GM23248 (cell line): ENCODE measurements around the gene UBE2QL1. TPM values are rescaled to one million over a fixed set of nuclear protein-coding genes. Genes with fewer than 3 reads are reported as not detected.

Experiments used
- DNase-seq: peaks from one replicate; pipeline ENCODE4 v3.0.0-alpha.2; 2015
- H2AFZ ChIP-seq: fragments of 200-600 bp; sonication (generic); 2 replicates; pipeline ENCODE4 v1.6.1; 2016; ENCODE audit warnings: antibody characterized with exemption
- H3F3A ChIP-seq: fragments of 200-600 bp; sonication (generic); 2 replicates; pipeline ENCODE4 v1.6.1; 2016; ENCODE audit warnings: mild to moderate bottlenecking, antibody characterized with exemption, mixed run types; ENCODE audit not compliant: insufficient read depth
- H3K27ac ChIP-seq: fragments of 200-600 bp; sonication (generic); 2 replicates; pipeline ENCODE4 v1.5.1; 2016; ENCODE audit warnings: mild to moderate bottlenecking
- H3K27me3 ChIP-seq: fragments of 200-600 bp; sonication (generic); replicated peaks from 2 replicates; pipeline ENCODE4 v1.6.1; 2016; ENCODE audit warnings: mild to moderate bottlenecking; ENCODE audit not compliant: insufficient read depth
- H3K36me3 ChIP-seq: fragments of 200-600 bp; sonication (generic); 2 replicates; pipeline ENCODE4 v1.6.1; 2016; ENCODE audit warnings: low read depth, mild to moderate bottlenecking
- H3K4me1 ChIP-seq: fragments of 200-600 bp; sonication (generic); 2 replicates; pipeline ENCODE4 v1.6.1; 2016; ENCODE audit warnings: mild to moderate bottlenecking; ENCODE audit not compliant: insufficient read depth
- H3K4me2 ChIP-seq: fragments of 200-600 bp; sonication (generic); one replicate; pipeline ENCODE4 v1.6.1; 2016; ENCODE audit warnings: mild to moderate bottlenecking; ENCODE audit not compliant: unreplicated experiment
- H3K4me3 ChIP-seq: fragments of 200-600 bp; sonication (generic); 2 replicates; pipeline ENCODE4 v1.5.1; 2016; ENCODE audit warnings: mild to moderate bottlenecking
- H3K79me2 ChIP-seq: fragments of 200-600 bp; sonication (generic); 2 replicates; pipeline ENCODE4 v1.6.1; 2016; ENCODE audit warnings: mild to moderate bottlenecking; ENCODE audit not compliant: insufficient read depth
- H3K9ac ChIP-seq: fragments of 200-600 bp; sonication (generic); 2 replicates; pipeline ENCODE4 v1.6.1; 2016; ENCODE audit warnings: mild to moderate bottlenecking
- H3K9me2 ChIP-seq: fragments of 200-600 bp; sonication (generic); 2 replicates; pipeline ENCODE4 v1.6.1; 2016; ENCODE audit warnings: mixed run types, mild to moderate bottlenecking, moderate library complexity; ENCODE audit not compliant: insufficient read depth
- H3K9me3 ChIP-seq: fragments of 200-600 bp; sonication (generic); one replicate; pipeline ENCODE4 v1.6.1; 2017; ENCODE audit warnings: low read depth
- H4K20me1 ChIP-seq: fragments of 200-600 bp; sonication (generic); 2 replicates; pipeline ENCODE4 v1.6.0; 2016; ENCODE audit not compliant: insufficient read depth
- EZH2 ChIP-seq: fragments of 200-600 bp; sonication (generic); IDR thresholded peaks from 2 replicates; pipeline ENCODE4 v1.6.1; 2018; ENCODE audit warnings: antibody characterized with exemption, mild to moderate bottlenecking; ENCODE audit not compliant: insufficient read depth, poor library complexity, severe bottlenecking
- EZH2phosphoT487 ChIP-seq: fragments of 200-600 bp; sonication (generic); IDR thresholded peaks from 2 replicates; pipeline ENCODE4 v1.6.1; 2018; ENCODE audit warnings: antibody characterized with exemption, moderate library complexity, mild to moderate bottlenecking, low read depth; ENCODE audit not compliant: insufficient read depth
- WGBS, 2 experiments: methylation state at CpG; one replicate each; pipeline ENCODE4 v1.1.6; 2015 to 2017; ENCODE audit warnings: low lambda C conversion rate in 2 of 2, low coverage in 1 of 2; ENCODE audit errors: missing lambda C conversion rate in 2 of 2; 5-methylcytosine and 5-hydroxymethylcytosine counted together
- in situ Hi-C: fragments of 300-500 bp; cut with MboI; formaldehyde crosslinking; loops from 2 replicates; pipeline ENCODE4 v1.15.0; 2020
- polyA plus RNA-seq: library from polyadenylated mRNA; unstranded; fragments of >200 nt; fragmentation: Nextera tagmentation; extraction: Ambion mirVana; gene quantifications from 2 replicates; pipeline ENCODE4 v1.2.1, GENCODE V29; 2016
- total RNA-seq: library from RNA; depleted of rRNA; stranded (reverse); fragments of >200 nt; shearing (Covaris generic); gene quantifications from 2 replicates; pipeline ENCODE4 v1.2.3, GENCODE V29; 2014

The UBE2QL1 gene
- total and polyA plus RNA-seq, 2 experiments from 2014 or later, result not detected

DNA sequence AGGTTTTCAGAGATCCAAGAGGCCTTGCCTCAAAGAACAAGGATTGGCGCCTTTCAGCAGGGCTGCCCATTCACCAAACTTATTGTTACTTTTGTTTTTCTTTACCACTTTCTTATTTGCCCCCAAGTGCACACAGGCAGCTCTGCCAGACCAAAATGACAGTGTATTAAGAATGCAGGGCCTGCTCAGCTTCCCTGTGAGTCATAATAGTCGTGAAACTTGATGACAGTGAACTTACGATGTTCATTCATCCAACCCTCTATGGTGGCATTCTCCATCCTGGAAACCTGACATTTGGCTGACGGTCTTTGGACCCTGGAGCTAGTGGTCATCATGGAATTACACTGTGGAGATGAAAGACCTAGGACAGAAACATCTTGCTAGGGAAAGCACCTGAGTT lies 44.3 kb downstream of the UBE2QL1 start:
- H3K4me3 ChIP-seq, result no peak overlapping the region
- H3K9me2 ChIP-seq, result no peaks in the 10 kb centered on the region
- WGBS, 2 experiments, result 40 to 51% methylated on average over 4 of the region's 4 CpGs
- no peaks in the 10 kb centered on the region for H4K20me1 ChIP-seq
- no peak overlapping the region for H3K9ac ChIP-seq
- in situ Hi-C loops, result no loop called here
- H3K9me3 ChIP-seq, result no peaks in the 10 kb centered on the region
- no peaks in the 10 kb centered on the region for H3K36me3 ChIP-seq
- no peaks in the 10 kb centered on the region for H3F3A ChIP-seq
- no peaks in the 10 kb centered on the region for H3K4me1 ChIP-seq
- H2AFZ ChIP-seq, result no peak overlapping the region
- TF ChIP-seq EZH2phosphoT487 (no peak), EZH2 (no peak)
- H3K4me2 ChIP-seq, result no peak overlapping the region
- no peaks in the 10 kb centered on the region for H3K27me3 ChIP-seq
- no peak overlapping the region for H3K27ac ChIP-seq
- no peak for DNase-seq
- no peaks in the 10 kb centered on the region for H3K79me2 ChIP-seq

- no peak overlapping the region for H2AFZ ChIP-seq
- no peaks in the 10 kb centered on the region for H3K27me3 ChIP-seq
- H3K4me1 ChIP-seq, result no peaks in the 10 kb centered on the region
- no peak overlapping the region for H3K9ac ChIP-seq
- H3F3A ChIP-seq, result no peaks in the 10 kb centered on the region
- H3K4me3 ChIP-seq, result no peak overlapping the region
- no peak for DNase-seq
- H4K20me1 ChIP-seq, result no peaks in the 10 kb centered on the region
- no peaks in the 10 kb centered on the region for H3K36me3 ChIP-seq
- H3K9me3 ChIP-seq, result no peaks in the 10 kb centered on the region
- H3K4me2 ChIP-seq, result no peak overlapping the region
- H3K27ac ChIP-seq, result no peak overlapping the region
- no peaks in the 10 kb centered on the region; the same call in 1 of the 2 replicates for H3K9me2 ChIP-seq
- 43 to 50% methylated on average over 9 of the region's 9 CpGs for WGBS, 2 experiments
- no peaks in the 10 kb centered on the region for H3K79me2 ChIP-seq
- in situ Hi-C loops, result no loop called here
- TF ChIP-seq EZH2, result no peak
- TF ChIP-seq EZH2phosphoT487, result no peak
Measured at GRCh38 chr5:6493681-6494454, 45.2 kb downstream of the UBE2QL1 start.

- H3K4me1 ChIP-seq, result no peaks in the 10 kb centered on the region
- H3K27ac ChIP-seq, result no peak overlapping the region
- no peak overlapping the region for H3K9ac ChIP-seq
- H3F3A ChIP-seq, result no peaks in the 10 kb centered on the region
- no peaks in the 10 kb centered on the region for H3K79me2 ChIP-seq
- H3K4me2 ChIP-seq, result no peak overlapping the region
- in situ Hi-C loops, result no loop called here
- 18 to 20% methylated on average over 5 of the region's 5 CpGs for WGBS, 2 experiments
- no peaks in the 10 kb centered on the region for H4K20me1 ChIP-seq
- H3K9me3 ChIP-seq, result no peaks in the 10 kb centered on the region
- no peaks in the 10 kb centered on the region for H3K27me3 ChIP-seq
- TF ChIP-seq EZH2phosphoT487, result no peak
- no peak for TF ChIP-seq EZH2
- no peak overlapping the region for H2AFZ ChIP-seq
- DNase-seq, result no peak
- no peaks in the 10 kb centered on the region; the same call in 1 of the 2 replicates for H3K9me2 ChIP-seq
- H3K4me3 ChIP-seq, result no peak overlapping the region
- no peaks in the 10 kb centered on the region for H3K36me3 ChIP-seq
Measured at GRCh38 chr5:6494939-6495338, 46.3 kb downstream of the UBE2QL1 start.

- WGBS, 2 experiments, result 25 to 35% methylated on average over 8 of the region's 8 CpGs
- no peaks in the 10 kb centered on the region for H4K20me1 ChIP-seq
- no peak overlapping the region for H3K4me2 ChIP-seq
- H2AFZ ChIP-seq, result no peak overlapping the region
- H3K9ac ChIP-seq, result no peak overlapping the region
- no peaks in the 10 kb centered on the region for H3F3A ChIP-seq
- no peaks in the 10 kb centered on the region; the same call in 1 of the 2 replicates for H3K9me2 ChIP-seq
- in situ Hi-C loops, result no loop called here
- TF ChIP-seq EZH2 (no peak), EZH2phosphoT487 (no peak)
- no peaks in the 10 kb centered on the region for H3K36me3 ChIP-seq
- H3K4me1 ChIP-seq, result no peaks in the 10 kb centered on the region
- H3K9me3 ChIP-seq, result no peaks in the 10 kb centered on the region
- no peaks in the 10 kb centered on the region for H3K27me3 ChIP-seq
- DNase-seq, result no peak
- H3K79me2 ChIP-seq, result no peaks in the 10 kb centered on the region
- no peak overlapping the region for H3K4me3 ChIP-seq
- no peak overlapping the region for H3K27ac ChIP-seq
Measured at GRCh38 chr5:6495433-6496206, 47.0 kb downstream of the UBE2QL1 start.
